Measurements from ENCODE around the gene LARP1. TPM values are rescaled to one million over a fixed set of nuclear protein-coding genes. Genes with fewer than 3 reads are reported as not detected.
A peak's percentile ranks its signal among the peaks of the same experiment; 100 is the strongest.

LARP1 gene
- total RNA-seq, 1 experiment from 2014 or later, result 18.0 TPM

GRCh38 chr5:154779105-154779504 is 23.9 kb downstream of the LARP1 start:
- DNase-seq (ENCODE audit: low read depth), result peak; percentile 67

GRCh38 chr5:154780128-154780527 is 25.0 kb downstream of the LARP1 start:
- in situ Hi-C loops (cut with HindIII; ENCODE audit: low pct_unique_long_range_greater_than_20kb, low sequenced_read_pairs), result no loop called here

More at GRCh38 chr5:154779105-154779504, 23.9 kb downstream of the LARP1 start:
- in situ Hi-C loops (cut with HindIII; ENCODE audit: low pct_unique_long_range_greater_than_20kb, low sequenced_read_pairs), result no loop called here

GRCh38 chr5:154782326-154782725 is 27.1 kb downstream of the LARP1 start:
- no peak for DNase-seq (ENCODE audit: low read depth)
- in situ Hi-C loops (cut with HindIII; ENCODE audit: low pct_unique_long_range_greater_than_20kb, low sequenced_read_pairs), result no loop called here

More at GRCh38 chr5:154780128-154780527, 25.0 kb downstream of the LARP1 start:
- DNase-seq (ENCODE audit: low read depth), result no peak

- no peak for DNase-seq (ENCODE audit: low read depth)
- in situ Hi-C loops (cut with HindIII; ENCODE audit: low pct_unique_long_range_greater_than_20kb, low sequenced_read_pairs), result no loop called here
Measured at GRCh38 chr5:154782812-154783592, 27.8 kb downstream of the LARP1 start.

- DNase-seq (ENCODE audit: low read depth), result no peak
- in situ Hi-C loops (cut with HindIII; ENCODE audit: low pct_unique_long_range_greater_than_20kb, low sequenced_read_pairs), result no loop called here
Measured at GRCh38 chr5:154783774-154784460, 28.7 kb downstream of the LARP1 start.

GRCh38 chr5:154784856-154785255 is 29.7 kb downstream of the LARP1 start:
- in situ Hi-C loops (cut with HindIII; ENCODE audit: low pct_unique_long_range_greater_than_20kb, low sequenced_read_pairs), result no loop called here
- DNase-seq (ENCODE audit: low read depth), result no peak

- no peak for DNase-seq (ENCODE audit: low read depth)
- in situ Hi-C loops (cut with HindIII; ENCODE audit: low pct_unique_long_range_greater_than_20kb, low sequenced_read_pairs), result no loop called here
Measured at GRCh38 chr5:154786414-154786813, 31.2 kb downstream of the LARP1 start.

GRCh38 chr5:154788212-154788611 is 33.0 kb downstream of the LARP1 start:
- in situ Hi-C loops (cut with HindIII; ENCODE audit: low pct_unique_long_range_greater_than_20kb, low sequenced_read_pairs), result no loop called here
- no peak for DNase-seq (ENCODE audit: low read depth)

- DNase-seq (ENCODE audit: low read depth), result no peak
- in situ Hi-C loops (cut with HindIII; ENCODE audit: low pct_unique_long_range_greater_than_20kb, low sequenced_read_pairs), result no loop called here
Measured at GRCh38 chr5:154791535-154791934, 36.4 kb downstream of the LARP1 start.

GRCh38 chr5:154793599-154794524 is 38.7 kb downstream of the LARP1 start:
- in situ Hi-C loops (cut with HindIII; ENCODE audit: low pct_unique_long_range_greater_than_20kb, low sequenced_read_pairs), result no loop called here
- no peak for DNase-seq (ENCODE audit: low read depth)

GRCh38 chr5:154794525-154795234 is 39.5 kb downstream of the LARP1 start:
- in situ Hi-C loops (cut with HindIII; ENCODE audit: low pct_unique_long_range_greater_than_20kb, low sequenced_read_pairs), result no loop called here
- no peak for DNase-seq (ENCODE audit: low read depth)

- in situ Hi-C loops (cut with HindIII; ENCODE audit: low pct_unique_long_range_greater_than_20kb, low sequenced_read_pairs), result no loop called here
Measured at GRCh38 chr5:154795235-154795596, 40.0 kb downstream of the LARP1 start.

GRCh38 chr5:154797762-154798161 is 42.6 kb downstream of the LARP1 start:
- no peak for DNase-seq (ENCODE audit: low read depth)
- in situ Hi-C loops (cut with HindIII; ENCODE audit: low pct_unique_long_range_greater_than_20kb, low sequenced_read_pairs), result no loop called here

More at GRCh38 chr5:154795235-154795596, 40.0 kb downstream of the LARP1 start:
- DNase-seq (ENCODE audit: low read depth), result no peak

GRCh38 chr5:154800582-154800981 is 45.4 kb downstream of the LARP1 start:
- in situ Hi-C loops (cut with HindIII; ENCODE audit: low pct_unique_long_range_greater_than_20kb, low sequenced_read_pairs), result no loop called here
- no peak for DNase-seq (ENCODE audit: low read depth)

- in situ Hi-C loops (cut with HindIII; ENCODE audit: low pct_unique_long_range_greater_than_20kb, low sequenced_read_pairs), result no loop called here
- peak; percentile 43 for DNase-seq (ENCODE audit: low read depth)
Measured at GRCh38 chr5:154801083-154801482, 45.9 kb downstream of the LARP1 start.

GRCh38 chr5:154802050-154802449 is 46.9 kb downstream of the LARP1 start:
- in situ Hi-C loops (cut with HindIII; ENCODE audit: low pct_unique_long_range_greater_than_20kb, low sequenced_read_pairs), result no loop called here
- no peak for DNase-seq (ENCODE audit: low read depth)

GRCh38 chr5:154806176-154806575 is 51.0 kb downstream of the LARP1 start:
- in situ Hi-C loops (cut with HindIII; ENCODE audit: low pct_unique_long_range_greater_than_20kb, low sequenced_read_pairs), result no loop called here
- no peak for DNase-seq (ENCODE audit: low read depth)

- no peak for DNase-seq (ENCODE audit: low read depth)
- in situ Hi-C loops (cut with HindIII; ENCODE audit: low pct_unique_long_range_greater_than_20kb, low sequenced_read_pairs), result no loop called here
Measured at GRCh38 chr5:154811239-154811638, 56.1 kb downstream of the LARP1 start.

All from Caki2 (cell line).